GDM1 (cell line): ENCODE measurements around the gene PRAC2.
"Not testable (repeated sequence)": the region's sequence is repeated elsewhere in the genome, so short reads cannot be mapped to it uniquely, and the experiment has no call there.

ENCODE experiments used
- DNase-seq: peaks from one replicate; lab custom pipeline; 2025; lab: John Stamatoyannopoulos, UW

The PRAC2 gene

GRCh38 chr17:48722915-48723422 lies at the start of gene PRAC2:
PRAC2 (plus strand) TSS chr17:48723185; CDS start chr17:48724411, 1,226 bp downstream.
- DNase-seq, result no peak

GRCh38 chr17:48676963-48677558 lies 45.9 kb upstream of the PRAC2 start:
- DNase-seq, result no peak

GRCh38 chr17:48678141-48678971 lies 44.6 kb upstream of the PRAC2 start:
- DNase-seq, result peak; percentile 32

GRCh38 chr17:48679385-48680096 lies 43.4 kb upstream of the PRAC2 start:
- DNase-seq, result no peak

- DNase-seq, result no peak
Measured at GRCh38 chr17:48681609-48682008, 41.4 kb upstream of the PRAC2 start.

- no peak for DNase-seq
Measured at GRCh38 chr17:48690655-48691054, 32.3 kb upstream of the PRAC2 start.

- no peak for DNase-seq
Measured at GRCh38 chr17:48692049-48692448, 30.9 kb upstream of the PRAC2 start.

- no peak for DNase-seq
Measured at GRCh38 chr17:48693178-48693577, 29.8 kb upstream of the PRAC2 start.

- no peak for DNase-seq
Measured at GRCh38 chr17:48701864-48702532, 21.0 kb upstream of the PRAC2 start.

GRCh38 chr17:48704361-48705248 lies 18.4 kb upstream of the PRAC2 start:
- no peak for DNase-seq

- no peak for DNase-seq
Measured at GRCh38 chr17:48711128-48711527, 11.9 kb upstream of the PRAC2 start.

- DNase-seq, result no peak
Measured at GRCh38 chr17:48715496-48716399, 7.2 kb upstream of the PRAC2 start.

GRCh38 chr17:48716549-48716948 lies 6.4 kb upstream of the PRAC2 start:
- DNase-seq, result not testable (repeated sequence)

- no peak for DNase-seq
Measured at GRCh38 chr17:48717367-48718226, 5.4 kb upstream of the PRAC2 start.

- no peak for DNase-seq
Measured at GRCh38 chr17:48718227-48718760, 4.7 kb upstream of the PRAC2 start.

GRCh38 chr17:48718761-48719641 lies 4.0 kb upstream of the PRAC2 start:
- DNase-seq, result no peak

GRCh38 chr17:48719642-48720265 lies 3.2 kb upstream of the PRAC2 start:
- DNase-seq, result no peak
